OCI-LY1 (cell line): ENCODE measurements around the gene MRPL50.

Experiments used
- H2AFZ ChIP-seq: fragments of 200-600 bp; sonication (generic), shearing (Covaris generic); 2 replicates; pipeline ENCODE4 v1.6.0; 2014; ENCODE audit warnings: antibody characterized with exemption, mild to moderate bottlenecking, low read length
- H3F3A ChIP-seq: fragments of 200-600 bp; sonication (generic), shearing (Covaris generic); 2 replicates; pipeline ENCODE4 v1.6.0; 2014; ENCODE audit warnings: mild to moderate bottlenecking, antibody characterized with exemption, low read length, moderate library complexity; ENCODE audit not compliant: insufficient read depth
- H3K27ac ChIP-seq: fragments of 200-600 bp; sonication (generic); 2 replicates; pipeline ENCODE4 v1.5.1; 2014; ENCODE audit warnings: low read length, mixed run types, mild to moderate bottlenecking, low read depth; ENCODE audit not compliant: poor library complexity, severe bottlenecking
- H3K27me3 ChIP-seq: fragments of 200-600 bp; sonication (generic); 2 replicates; pipeline ENCODE4 v1.6.0; 2014; ENCODE audit warnings: antibody characterized with exemption, mild to moderate bottlenecking, low read length, moderate library complexity; ENCODE audit not compliant: insufficient read depth
- H3K36me3 ChIP-seq: fragments of 200-600 bp; sonication (generic); 2 replicates; pipeline ENCODE4 v1.6.1; 2014; ENCODE audit warnings: mild to moderate bottlenecking, antibody characterized with exemption, low read length, moderate library complexity, mixed read lengths; ENCODE audit not compliant: insufficient read depth
- H3K4me1 ChIP-seq: fragments of 200-600 bp; sonication (generic); 2 replicates; pipeline ENCODE4 v1.5.1; 2014; ENCODE audit warnings: mild to moderate bottlenecking, low read length, moderate library complexity; ENCODE audit not compliant: insufficient read depth, severe bottlenecking
- H3K4me2 ChIP-seq: fragments of 200-600 bp; sonication (generic), shearing (Covaris generic); 2 replicates; pipeline ENCODE4 v1.6.1; 2014; ENCODE audit warnings: low read length
- H3K4me3 ChIP-seq: fragments of 200-600 bp; sonication (generic); 2 replicates; pipeline ENCODE4 v1.5.1; 2014; ENCODE audit warnings: low read length, low read depth, mild to moderate bottlenecking, mixed read lengths; ENCODE audit not compliant: poor library complexity, severe bottlenecking
- H3K79me2 ChIP-seq: fragments of 200-600 bp; shearing (Covaris generic); 2 replicates; pipeline ENCODE4 v1.6.1; 2016; ENCODE audit warnings: mixed run types, low read length, mixed read lengths; ENCODE audit not compliant: insufficient read depth
- H3K9ac ChIP-seq: fragments of 200-600 bp; sonication (generic), shearing (Covaris generic); 2 replicates; pipeline ENCODE4 v1.6.1; 2014; ENCODE audit warnings: mild to moderate bottlenecking, low read length, mixed read lengths
- H3K9me2 ChIP-seq: fragments of 200-600 bp; sonication (generic), shearing (Covaris generic); 2 replicates; pipeline ENCODE4 v1.6.1; 2014; ENCODE audit warnings: low read depth, mild to moderate bottlenecking, low read length, mixed read lengths
- H3K9me3 ChIP-seq: fragments of 200-600 bp; shearing (Covaris generic); 2 replicates; pipeline ENCODE4 v1.6.1; 2014; ENCODE audit warnings: low read length, mixed read lengths
- H4K20me1 ChIP-seq: fragments of 200-600 bp; sonication (generic), shearing (Covaris generic); 2 replicates; pipeline ENCODE4 v1.6.0; 2016; ENCODE audit warnings: mild to moderate bottlenecking, low read length; ENCODE audit not compliant: insufficient read depth
- EZH2 ChIP-seq: fragments of 200-600 bp; sonication (generic), shearing (Covaris generic); IDR thresholded peaks from 2 replicates; pipeline ENCODE4 v1.8.0; 2017; ENCODE audit warnings: borderline replicate concordance, mixed run types, mild to moderate bottlenecking, antibody characterized with exemption, low read length, moderate library complexity, mixed read lengths
- TF ChIP-seq, protein P1 (sequence below): fragments of 200-600 bp; sonication (generic), shearing (Covaris generic); IDR thresholded peaks from 2 replicates; pipeline ENCODE4 v1.5.1; 2017; ENCODE audit warnings: mild to moderate bottlenecking, antibody characterized with exemption, low read length, moderate library complexity, mixed read lengths

MRPL50 gene

DNA sequence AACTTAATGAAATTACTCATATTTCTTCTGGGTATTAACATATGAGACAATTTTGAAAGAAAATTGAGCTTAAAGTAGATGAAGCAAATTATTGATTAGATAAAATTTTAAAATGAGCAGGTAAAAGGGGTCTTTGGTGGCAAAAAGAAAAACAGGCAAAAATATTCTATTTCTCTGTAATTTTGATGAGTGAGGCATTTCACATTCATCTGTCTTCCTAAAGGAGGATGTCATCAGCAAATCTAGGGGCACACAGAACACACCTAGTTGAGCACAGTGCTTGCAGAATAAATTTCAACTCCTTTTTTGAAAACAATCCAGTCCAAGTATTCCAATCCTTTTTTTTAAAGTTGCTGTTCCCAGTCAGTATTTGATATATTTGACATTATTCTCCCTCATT is 16.4 kb upstream of the MRPL50 start:
- no peak overlapping the region for H3K27ac ChIP-seq
- no peak overlapping the region for H3K4me3 ChIP-seq

DNA sequence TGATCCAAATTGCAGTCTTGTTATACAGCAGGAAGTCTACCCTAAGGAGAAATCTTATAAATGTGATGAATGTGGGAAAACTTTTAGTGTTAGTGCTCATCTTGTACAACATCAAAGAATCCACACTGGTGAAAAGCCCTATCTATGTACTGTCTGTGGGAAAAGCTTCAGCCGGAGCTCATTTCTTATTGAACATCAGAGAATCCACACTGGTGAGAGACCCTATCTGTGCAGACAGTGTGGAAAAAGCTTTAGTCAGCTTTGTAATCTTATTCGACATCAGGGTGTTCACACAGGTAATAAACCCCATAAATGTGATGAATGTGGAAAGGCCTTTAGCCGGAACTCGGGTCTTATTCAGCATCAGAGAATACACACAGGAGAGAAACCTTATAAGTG is 10.7 kb upstream of the MRPL50 start:
- Histone ChIP-seq H3K27ac (no peak overlapping the region), H3K9me2 (no peaks in the 10 kb centered on the region), H3K27me3 (no peaks in the 10 kb centered on the region), H3K4me3 (no peak overlapping the region), H2AFZ (no peak overlapping the region), H3K36me3 (peaks cover 58% of the 10 kb centered on the region), H3K4me1 (no peaks in the 10 kb centered on the region), H3F3A (no peaks in the 10 kb centered on the region; the same call in 1 of the 2 replicates), H4K20me1 (no peaks in the 10 kb centered on the region), H3K4me2 (no peak overlapping the region), H3K9ac (no peak overlapping the region), H3K79me2 (no peaks in the 10 kb centered on the region), H3K9me3 (peaks cover 53% of the 10 kb centered on the region)
- TF ChIP-seq EZH2: no peak
- TF ChIP-seq, protein P1, sequence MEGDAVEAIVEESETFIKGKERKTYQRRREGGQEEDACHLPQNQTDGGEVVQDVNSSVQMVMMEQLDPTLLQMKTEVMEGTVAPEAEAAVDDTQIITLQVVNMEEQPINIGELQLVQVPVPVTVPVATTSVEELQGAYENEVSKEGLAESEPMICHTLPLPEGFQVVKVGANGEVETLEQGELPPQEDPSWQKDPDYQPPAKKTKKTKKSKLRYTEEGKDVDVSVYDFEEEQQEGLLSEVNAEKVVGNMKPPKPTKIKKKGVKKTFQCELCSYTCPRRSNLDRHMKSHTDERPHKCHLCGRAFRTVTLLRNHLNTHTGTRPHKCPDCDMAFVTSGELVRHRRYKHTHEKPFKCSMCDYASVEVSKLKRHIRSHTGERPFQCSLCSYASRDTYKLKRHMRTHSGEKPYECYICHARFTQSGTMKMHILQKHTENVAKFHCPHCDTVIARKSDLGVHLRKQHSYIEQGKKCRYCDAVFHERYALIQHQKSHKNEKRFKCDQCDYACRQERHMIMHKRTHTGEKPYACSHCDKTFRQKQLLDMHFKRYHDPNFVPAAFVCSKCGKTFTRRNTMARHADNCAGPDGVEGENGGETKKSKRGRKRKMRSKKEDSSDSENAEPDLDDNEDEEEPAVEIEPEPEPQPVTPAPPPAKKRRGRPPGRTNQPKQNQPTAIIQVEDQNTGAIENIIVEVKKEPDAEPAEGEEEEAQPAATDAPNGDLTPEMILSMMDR: no peak

More for the DNA sequence above, 16.4 kb upstream of the MRPL50 start:
- no peaks in the 10 kb centered on the region for H3K9me2 ChIP-seq
- H3K79me2 ChIP-seq: no peaks in the 10 kb centered on the region
- H3K4me1 ChIP-seq: no peaks in the 10 kb centered on the region
- H3F3A ChIP-seq: no peaks in the 10 kb centered on the region
- H2AFZ ChIP-seq: no peak overlapping the region
- H3K4me2 ChIP-seq: no peak overlapping the region
- H3K27me3 ChIP-seq: no peaks in the 10 kb centered on the region
- no peaks in the 10 kb centered on the region for H3K36me3 ChIP-seq
- H4K20me1 ChIP-seq: no peaks in the 10 kb centered on the region
- TF ChIP-seq, protein P1: no peak
- no peak for TF ChIP-seq EZH2
- peaks cover 21% of the 10 kb centered on the region for H3K9me3 ChIP-seq
- H3K9ac ChIP-seq: no peak overlapping the region

DNA sequence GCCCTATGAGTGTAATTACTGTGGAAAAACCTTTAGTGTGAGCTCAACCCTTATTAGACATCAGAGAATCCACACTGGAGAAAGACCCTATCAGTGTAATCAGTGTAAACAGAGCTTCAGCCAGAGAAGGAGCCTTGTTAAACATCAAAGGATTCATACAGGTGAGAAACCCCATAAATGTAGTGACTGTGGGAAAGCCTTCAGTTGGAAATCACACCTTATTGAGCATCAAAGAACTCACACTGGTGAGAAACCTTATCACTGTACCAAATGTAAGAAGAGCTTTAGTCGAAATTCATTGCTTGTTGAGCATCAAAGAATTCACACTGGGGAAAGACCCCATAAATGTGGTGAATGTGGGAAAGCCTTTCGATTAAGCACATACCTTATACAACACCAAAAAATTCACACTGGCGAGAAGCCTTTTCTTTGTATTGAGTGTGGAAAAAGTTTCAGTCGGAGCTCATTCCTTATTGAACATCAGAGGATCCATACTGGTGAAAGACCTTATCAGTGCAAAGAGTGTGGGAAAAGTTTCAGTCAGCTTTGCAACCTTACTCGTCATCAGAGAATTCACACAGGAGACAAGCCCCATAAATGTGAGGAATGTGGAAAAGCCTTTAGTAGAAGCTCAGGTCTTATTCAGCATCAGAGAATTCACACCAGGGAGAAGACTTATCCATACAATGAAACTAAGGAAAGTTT is 10.1 kb upstream of the MRPL50 start:
- Histone ChIP-seq H3F3A (no peaks in the 10 kb centered on the region; the same call in 1 of the 2 replicates), H3K4me2 (no peak overlapping the region), H3K27me3 (no peaks in the 10 kb centered on the region), H2AFZ (no peak overlapping the region), H3K4me3 (no peak overlapping the region), H3K4me1 (no peaks in the 10 kb centered on the region), H3K9me2 (no peaks in the 10 kb centered on the region), H3K27ac (no peak overlapping the region), H4K20me1 (no peaks in the 10 kb centered on the region), H3K79me2 (no peaks in the 10 kb centered on the region), H3K9ac (no peak overlapping the region), H3K9me3 (peaks cover 56% of the 10 kb centered on the region), H3K36me3 (peaks cover 63% of the 10 kb centered on the region)
- TF ChIP-seq, protein P1: no peak
- TF ChIP-seq EZH2: no peak
